Esophagus squamous epithelium (tissue), 4 donors: ENCODE measurements around the gene PRKCA.

Experiments
- POLR2A ChIP-seq, 4 donors: fragments of 450-650 bp; IDR thresholded peaks; one replicate each; pipeline ENCODE4 v1.6.1; 2017; ENCODE audit warnings: antibody characterized with exemption in 4 of 4, mild to moderate bottlenecking in 4 of 4, moderate library complexity in 3 of 4
- TF ChIP-seq, protein P1 (sequence below), 6 experiments: fragments of 450-650 bp in 4 of 6; fragments of 200-600 bp in 2 of 6; sonication (generic) in 2 of 6; IDR thresholded peaks; one replicate each; pipeline ENCODE4 v1.5.1; 2016 to 2019; ENCODE audit warnings: antibody characterized with exemption in 6 of 6, mild to moderate bottlenecking in 4 of 6, moderate library complexity in 4 of 6

DNA sequence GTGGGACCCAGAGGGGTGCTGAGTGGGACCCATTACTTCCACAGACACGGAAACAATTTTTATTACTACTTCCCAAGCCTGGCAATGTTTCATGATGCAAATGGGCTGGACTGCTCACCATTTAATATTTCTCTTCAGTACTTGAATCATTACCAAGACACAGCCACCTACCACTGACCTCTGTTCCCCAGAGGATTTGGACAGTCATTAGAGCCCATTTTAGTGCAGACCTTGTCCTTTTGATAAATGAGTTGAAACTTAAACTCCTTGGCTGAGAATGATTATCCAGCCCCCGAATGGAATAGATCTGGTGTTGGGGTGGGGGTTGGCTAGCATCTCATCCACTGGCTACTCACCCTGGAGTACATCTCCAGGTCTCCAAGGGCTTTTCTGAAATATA lies 39.6 kb upstream of the PRKCA start:
- TF ChIP-seq, protein P1, sequence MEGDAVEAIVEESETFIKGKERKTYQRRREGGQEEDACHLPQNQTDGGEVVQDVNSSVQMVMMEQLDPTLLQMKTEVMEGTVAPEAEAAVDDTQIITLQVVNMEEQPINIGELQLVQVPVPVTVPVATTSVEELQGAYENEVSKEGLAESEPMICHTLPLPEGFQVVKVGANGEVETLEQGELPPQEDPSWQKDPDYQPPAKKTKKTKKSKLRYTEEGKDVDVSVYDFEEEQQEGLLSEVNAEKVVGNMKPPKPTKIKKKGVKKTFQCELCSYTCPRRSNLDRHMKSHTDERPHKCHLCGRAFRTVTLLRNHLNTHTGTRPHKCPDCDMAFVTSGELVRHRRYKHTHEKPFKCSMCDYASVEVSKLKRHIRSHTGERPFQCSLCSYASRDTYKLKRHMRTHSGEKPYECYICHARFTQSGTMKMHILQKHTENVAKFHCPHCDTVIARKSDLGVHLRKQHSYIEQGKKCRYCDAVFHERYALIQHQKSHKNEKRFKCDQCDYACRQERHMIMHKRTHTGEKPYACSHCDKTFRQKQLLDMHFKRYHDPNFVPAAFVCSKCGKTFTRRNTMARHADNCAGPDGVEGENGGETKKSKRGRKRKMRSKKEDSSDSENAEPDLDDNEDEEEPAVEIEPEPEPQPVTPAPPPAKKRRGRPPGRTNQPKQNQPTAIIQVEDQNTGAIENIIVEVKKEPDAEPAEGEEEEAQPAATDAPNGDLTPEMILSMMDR (IDR thresholded peaks at IDR 0.05): no peak
- TF ChIP-seq POLR2A (IDR thresholded peaks at IDR 0.05): no peak
